ENCODE measurements around the gene C19orf53. TPM values are rescaled to one million over a fixed set of nuclear protein-coding genes. Genes with fewer than 3 reads are reported as not detected.

Gene C19orf53
- total and polyA plus RNA-seq, 11 donors: 79.3 to 435 (median 99.4) TPM

- Histone ChIP-seq H3K36me3 (peaks cover 0 to 32% (median 16%) of the 10 kb centered on the region in 9 donors), H3K4me1 (peaks cover 0 to 3% (median 0%) of the 10 kb centered on the region in 12 donors), H3K27ac (no peak overlapping the region), H3K27me3 (no peaks in the 10 kb centered on the region), H3K9me3 (no peaks in the 10 kb centered on the region), H3K4me3 (no peak overlapping the region)
- intact Hi-C loops (cut with DNase I): loop anchor here in 2 of 10 donors (1.0 to 5.0 kb wide), 2 partner anchors 57 kb away; no protein-coding TSS in a partner anchor
- 70 to 73% (median 71%) methylated on average over 18 to 35 of the region's 35 CpGs for WGBS, 4 donors
- peak in 2 of 5 donors; percentile 63 to 72 for DNase-seq
- TF ChIP-seq, protein P1, sequence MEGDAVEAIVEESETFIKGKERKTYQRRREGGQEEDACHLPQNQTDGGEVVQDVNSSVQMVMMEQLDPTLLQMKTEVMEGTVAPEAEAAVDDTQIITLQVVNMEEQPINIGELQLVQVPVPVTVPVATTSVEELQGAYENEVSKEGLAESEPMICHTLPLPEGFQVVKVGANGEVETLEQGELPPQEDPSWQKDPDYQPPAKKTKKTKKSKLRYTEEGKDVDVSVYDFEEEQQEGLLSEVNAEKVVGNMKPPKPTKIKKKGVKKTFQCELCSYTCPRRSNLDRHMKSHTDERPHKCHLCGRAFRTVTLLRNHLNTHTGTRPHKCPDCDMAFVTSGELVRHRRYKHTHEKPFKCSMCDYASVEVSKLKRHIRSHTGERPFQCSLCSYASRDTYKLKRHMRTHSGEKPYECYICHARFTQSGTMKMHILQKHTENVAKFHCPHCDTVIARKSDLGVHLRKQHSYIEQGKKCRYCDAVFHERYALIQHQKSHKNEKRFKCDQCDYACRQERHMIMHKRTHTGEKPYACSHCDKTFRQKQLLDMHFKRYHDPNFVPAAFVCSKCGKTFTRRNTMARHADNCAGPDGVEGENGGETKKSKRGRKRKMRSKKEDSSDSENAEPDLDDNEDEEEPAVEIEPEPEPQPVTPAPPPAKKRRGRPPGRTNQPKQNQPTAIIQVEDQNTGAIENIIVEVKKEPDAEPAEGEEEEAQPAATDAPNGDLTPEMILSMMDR (IDR thresholded peaks at IDR 0.05): peak; percentile 16 to 64 (median 48)
- TF ChIP-seq POLR2A (IDR thresholded peaks at IDR 0.05): no peak
- peak; percentile 39 to 82 (median 68) for ATAC-seq
Measured at GRCh38 chr19:13804830-13805683, 30.8 kb downstream of the C19orf53 start.

- H3K4me1 ChIP-seq: peaks cover 0 to 3% (median 0%) of the 10 kb centered on the region in 12 donors
- DNase-seq (no peak), ATAC-seq (no peak)
- intact Hi-C loops (cut with DNase I): loop anchor here in 1 of 10 donors (5.0 kb wide), 1 partner anchor 56 kb away; no protein-coding TSS in a partner anchor
- TF ChIP-seq, protein P1 (IDR thresholded peaks at IDR 0.05): no peak
- TF ChIP-seq POLR2A (IDR thresholded peaks at IDR 0.05): no peak
- peaks cover 0 to 46% (median 22%) of the 10 kb centered on the region in 9 donors for H3K36me3 ChIP-seq
- no peaks in the 10 kb centered on the region for H3K9me3 ChIP-seq
- 95 to 98% (median 96%) methylated on average over 3 of the region's 3 CpGs for WGBS, 4 donors
- H3K27me3 ChIP-seq: no peaks in the 10 kb centered on the region
- H3K27ac ChIP-seq: no peak overlapping the region
- H3K4me3 ChIP-seq: no peak overlapping the region
Measured at GRCh38 chr19:13806728-13807127, 32.5 kb downstream of the C19orf53 start.

DNA sequence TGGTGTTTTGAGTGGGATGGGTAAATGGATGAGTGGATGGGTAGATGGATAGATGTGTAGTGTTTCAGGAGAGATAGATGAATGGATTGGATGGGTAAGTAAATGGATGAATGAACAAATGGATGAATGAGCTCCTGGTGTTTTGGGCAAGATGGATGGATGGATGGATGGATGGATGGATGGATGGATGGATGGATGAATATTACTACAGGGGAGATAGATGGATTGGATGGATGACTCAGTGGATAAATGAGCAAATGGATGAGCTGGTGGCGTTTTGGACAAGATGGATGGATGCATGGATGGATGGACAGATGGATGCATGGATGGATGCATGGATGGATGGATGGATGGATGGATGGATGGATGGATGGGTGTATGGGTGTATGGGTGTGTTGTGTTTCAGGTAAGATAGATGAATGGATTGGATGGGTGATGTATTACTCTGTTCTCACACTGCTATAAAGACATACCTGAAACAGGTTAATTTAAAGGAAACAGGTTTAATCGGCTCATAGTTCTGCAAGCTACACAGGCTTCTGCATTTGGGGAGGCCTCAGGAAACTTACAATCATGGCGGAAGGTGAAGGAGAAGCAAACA lies 33.3 kb downstream of the C19orf53 start:
- Histone ChIP-seq H3K27me3 (no peaks in the 10 kb centered on the region), H3K4me3 (no peak overlapping the region), H3K27ac (no peak overlapping the region), H3K4me1 (peaks cover 0 to 3% (median 0%) of the 10 kb centered on the region in 12 donors), H3K9me3 (no peaks in the 10 kb centered on the region), H3K36me3 (peaks cover 0 to 44% (median 22%) of the 10 kb centered on the region in 9 donors)
- ATAC-seq: no peak
- DNase-seq: no peak
- intact Hi-C loops (cut with DNase I): loop anchor here in 1 of 10 donors (5.0 kb wide), 1 partner anchor 55 kb away; no protein-coding TSS in a partner anchor
- WGBS, 4 donors: 97 to 99% (median 97%) methylated on average over 3 of the region's 3 CpGs
- TF ChIP-seq, protein P1 (IDR thresholded peaks at IDR 0.05): no peak
- TF ChIP-seq POLR2A (IDR thresholded peaks at IDR 0.05): no peak

GRCh38 chr19:13808856-13809255 lies 34.6 kb downstream of the C19orf53 start:
- Histone ChIP-seq H3K27me3 (no peaks in the 10 kb centered on the region), H3K4me1 (peaks cover 0 to 3% (median 0%) of the 10 kb centered on the region in 12 donors), H3K9me3 (no peaks in the 10 kb centered on the region), H3K27ac (no peak overlapping the region), H3K4me3 (no peak overlapping the region), H3K36me3 (peaks cover 0 to 54% (median 27%) of the 10 kb centered on the region in 9 donors)
- DNase-seq (no peak), ATAC-seq (peak in 1 of 4 donors; percentile 9)
- intact Hi-C loops (cut with DNase I): loop anchor here in 1 of 10 donors (5.0 kb wide), 1 partner anchor 53 kb away; no protein-coding TSS in a partner anchor
- WGBS, 4 donors: 96 to 97% (median 96%) methylated on average over 20 to 34 of the region's 34 CpGs
- TF ChIP-seq, protein P1 (IDR thresholded peaks at IDR 0.05): no peak
- TF ChIP-seq POLR2A (IDR thresholded peaks at IDR 0.05): no peak
